HG03378 (cell line): ENCODE data around the gene AKAP7.
"Not testable (repeated sequence)": the region's sequence is repeated elsewhere in the genome, so short reads cannot be mapped to it uniquely, and the experiment has no call there.

ENCODE experiments used
- ATAC-seq: cut with Tn5 transposase; IDR thresholded peaks from one replicate; pipeline ENCODE4 v1.9.1; 2021; ENCODE audit warnings: mild to moderate bottlenecking, moderate library complexity; ENCODE audit not compliant: unreplicated experiment

AKAP7 gene

GRCh38 chr6:131288214-131288613 lies 152.9 kb downstream of the AKAP7 start:
- no peak for ATAC-seq

- ATAC-seq, result no peak
Observed at GRCh38 chr6:131290955-131291354, 155.7 kb downstream of the AKAP7 start.

GRCh38 chr6:131292145-131292938 lies 157.1 kb downstream of the AKAP7 start:
- no peak for ATAC-seq

- ATAC-seq, result no peak
Observed at GRCh38 chr6:131293472-131293911, 158.2 kb downstream of the AKAP7 start.

- ATAC-seq, result no peak
Observed at GRCh38 chr6:131295081-131295480, 159.8 kb downstream of the AKAP7 start.

GRCh38 chr6:131300826-131301225 lies 165.6 kb downstream of the AKAP7 start:
- not testable (repeated sequence) for ATAC-seq

- no peak for ATAC-seq
Observed at GRCh38 chr6:131303338-131303930, 168.2 kb downstream of the AKAP7 start.

- no peak for ATAC-seq
Observed at GRCh38 chr6:131305037-131305850, 170.0 kb downstream of the AKAP7 start.

GRCh38 chr6:131309437-131309836 lies 174.2 kb downstream of the AKAP7 start:
- ATAC-seq, result no peak

GRCh38 chr6:131314838-131315237 lies 179.6 kb downstream of the AKAP7 start:
- ATAC-seq, result no peak

GRCh38 chr6:131316654-131317053 lies 181.4 kb downstream of the AKAP7 start:
- no peak for ATAC-seq

- no peak for ATAC-seq
Observed at GRCh38 chr6:131317516-131317915, 182.2 kb downstream of the AKAP7 start.

GRCh38 chr6:131321589-131321988 lies 186.3 kb downstream of the AKAP7 start:
- ATAC-seq, result no peak

- ATAC-seq, result no peak
Observed at GRCh38 chr6:131322125-131322524, 186.9 kb downstream of the AKAP7 start.

- not testable (repeated sequence) for ATAC-seq
Observed at GRCh38 chr6:131325669-131326068, 190.4 kb downstream of the AKAP7 start.

GRCh38 chr6:131328727-131329126 lies 193.5 kb downstream of the AKAP7 start:
- ATAC-seq, result not testable (repeated sequence)

- ATAC-seq, result no peak
Observed at GRCh38 chr6:131331151-131331550, 195.9 kb downstream of the AKAP7 start.

- no peak for ATAC-seq
Observed at GRCh38 chr6:131331873-131332781, 196.9 kb downstream of the AKAP7 start.
